ENCODE measurements around the gene TAOK3. TPM values are rescaled to one million over a fixed set of nuclear protein-coding genes. Genes with fewer than 3 reads are reported as not detected.
A peak's percentile ranks its signal among the peaks of the same experiment; 100 is the strongest.

The TAOK3 gene
- total and polyA plus RNA-seq, 9 of the 15 experiments (the other 6 are each of a cell fraction or from before 2014, with no cell fraction given) = 24.3 to 83.5 (median 47.1) TPM

GRCh38 chr12:118372541-118373495 is at the start of gene TAOK3 (continued):
- TF ChIP-seq PPARD (CRISPR knock-in tag; IDR thresholded peaks at IDR 0.05) = no peak
- no peak for TF ChIP-seq ZNF431 (CRISPR knock-in tag; IDR thresholded peaks at IDR 0.05)
- TF ChIP-seq NCOA1 (IDR thresholded peaks at IDR 0.05; ENCODE audit: low read depth) = no peak
- TF ChIP-seq EZH2 (IDR thresholded peaks at IDR 0.05; ENCODE audit: borderline replicate concordance, low read depth, low read length) = no peak
- TF ChIP-seq KDM2B (CRISPR knock-in tag; IDR thresholded peaks at IDR 0.05) = peak; percentile 90; the same call in 1 of the 2 replicates
- TF ChIP-seq ZNF232 (CRISPR knock-in tag; IDR thresholded peaks at IDR 0.05) = no peak
- no peak for TF ChIP-seq SMAD3 (CRISPR knock-in tag; conservative IDR thresholded peaks at IDR 0.05)
- TF ChIP-seq ZC3H4 (CRISPR knock-in tag; IDR thresholded peaks at IDR 0.05; ENCODE audit: borderline replicate concordance) = no peak
- TF ChIP-seq MBD1 (CRISPR knock-in tag; IDR thresholded peaks at IDR 0.05) = no peak
- 0 out of 2 replicates have a peak, but pooled peaks have one; percentile 42 for TF ChIP-seq ZHX1 (conservative IDR thresholded peaks at IDR 0.05; ENCODE audit: low read length)
- no peak for TF ChIP-seq ZNF347 (CRISPR knock-in tag; IDR thresholded peaks at IDR 0.05; ENCODE audit: low read depth)
- no peak for TF ChIP-seq RBM15 (IDR thresholded peaks at IDR 0.05; ENCODE audit: insufficient read depth, low read length)
- TF ChIP-seq SMARCE1 (IDR thresholded peaks at IDR 0.05) = no peak
- TF ChIP-seq REST (IDR thresholded peaks at IDR 0.05; ENCODE audit: borderline replicate concordance) = peak; percentile 98
- peak; percentile 94 for TF ChIP-seq REST (CRISPR knock-in tag; IDR thresholded peaks at IDR 0.05; ENCODE audit: low read depth)
- no peak for TF ChIP-seq LARP7 (IDR thresholded peaks at IDR 0.05)

All from K562 (cell line).